Nephron (organoid): ENCODE data around the gene PEX11B.

ENCODE experiments used
- H3K27ac Mint-ChIP-seq, 3 experiments: 2 replicates each; pipeline ENCODE4 v1.8.0; 2020; ENCODE audit warnings: mixed read lengths in 3 of 3, mild to moderate bottlenecking in 2 of 3, moderate library complexity in 1 of 3
- H3K27me3 Mint-ChIP-seq: 2 replicates; pipeline ENCODE4 v1.8.0; 2021; ENCODE audit warnings: low read depth, mild to moderate bottlenecking, moderate library complexity, mixed read lengths
- H3K36me3 Mint-ChIP-seq: 2 replicates; pipeline ENCODE4 v1.8.0; 2020; ENCODE audit warnings: low read depth, mixed read lengths
- H3K4me1 Mint-ChIP-seq: 2 replicates; pipeline ENCODE4 v1.8.0; 2020; ENCODE audit warnings: mixed read lengths
- H3K4me3 Mint-ChIP-seq, 3 experiments: 2 replicates each; pipeline ENCODE4 v1.8.0; 2020; ENCODE audit warnings: mild to moderate bottlenecking in 3 of 3, mixed read lengths in 3 of 3, moderate library complexity in 2 of 3
- H3K9me3 Mint-ChIP-seq: 2 replicates; pipeline ENCODE4 v1.8.0; 2020; ENCODE audit warnings: mixed read lengths
- TF ChIP-seq, protein P1 (sequence below), 3 experiments: fragments of 200-600 bp; sonication (generic); IDR thresholded peaks; one replicate each; pipeline ENCODE4 v1.5.0; 2021; ENCODE audit warnings: antibody characterized with exemption in 3 of 3; ENCODE audit not compliant: unreplicated experiment in 3 of 3

PEX11B gene

GRCh38 chr1:145879775-145880174 lies 38.7 kb downstream of the PEX11B start:
- peak overlapping the region in 1 of 3 experiments; percentile 21 for H3K27ac Mint-ChIP-seq
- no peaks in the 10 kb centered on the region for H3K9me3 Mint-ChIP-seq
- H3K4me1 Mint-ChIP-seq = peaks cover 6% of the 10 kb centered on the region
- no peak overlapping the region for H3K4me3 Mint-ChIP-seq
- TF ChIP-seq, protein P1, sequence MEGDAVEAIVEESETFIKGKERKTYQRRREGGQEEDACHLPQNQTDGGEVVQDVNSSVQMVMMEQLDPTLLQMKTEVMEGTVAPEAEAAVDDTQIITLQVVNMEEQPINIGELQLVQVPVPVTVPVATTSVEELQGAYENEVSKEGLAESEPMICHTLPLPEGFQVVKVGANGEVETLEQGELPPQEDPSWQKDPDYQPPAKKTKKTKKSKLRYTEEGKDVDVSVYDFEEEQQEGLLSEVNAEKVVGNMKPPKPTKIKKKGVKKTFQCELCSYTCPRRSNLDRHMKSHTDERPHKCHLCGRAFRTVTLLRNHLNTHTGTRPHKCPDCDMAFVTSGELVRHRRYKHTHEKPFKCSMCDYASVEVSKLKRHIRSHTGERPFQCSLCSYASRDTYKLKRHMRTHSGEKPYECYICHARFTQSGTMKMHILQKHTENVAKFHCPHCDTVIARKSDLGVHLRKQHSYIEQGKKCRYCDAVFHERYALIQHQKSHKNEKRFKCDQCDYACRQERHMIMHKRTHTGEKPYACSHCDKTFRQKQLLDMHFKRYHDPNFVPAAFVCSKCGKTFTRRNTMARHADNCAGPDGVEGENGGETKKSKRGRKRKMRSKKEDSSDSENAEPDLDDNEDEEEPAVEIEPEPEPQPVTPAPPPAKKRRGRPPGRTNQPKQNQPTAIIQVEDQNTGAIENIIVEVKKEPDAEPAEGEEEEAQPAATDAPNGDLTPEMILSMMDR (IDR thresholded peaks at IDR 0.05; ENCODE audit: unreplicated experiment in 3 of 3) = no peak
- H3K27me3 Mint-ChIP-seq = peaks cover 29% of the 10 kb centered on the region
- H3K36me3 Mint-ChIP-seq = no peaks in the 10 kb centered on the region

DNA sequence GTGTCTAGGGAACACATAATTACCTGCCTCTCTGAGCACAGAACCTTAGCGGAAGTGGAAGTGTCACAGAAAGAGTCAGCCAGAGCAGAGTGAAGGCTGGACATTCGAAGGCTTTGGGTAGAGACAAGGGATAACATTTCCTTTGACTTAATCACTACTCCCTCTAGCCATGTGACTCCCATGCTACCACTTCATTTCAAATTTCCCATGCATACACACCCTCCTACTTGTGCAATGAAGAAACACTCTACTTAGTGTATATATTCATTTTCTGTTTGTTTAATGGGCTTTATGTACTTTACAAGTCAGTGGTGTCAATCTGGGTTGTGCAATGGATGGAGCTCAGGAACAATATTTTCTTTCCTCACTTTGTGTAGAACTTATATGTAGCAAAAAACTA lies 39.8 kb downstream of the PEX11B start:
- TF ChIP-seq, protein P1 (IDR thresholded peaks at IDR 0.05; ENCODE audit: unreplicated experiment in 3 of 3) = no peak
- Mint-ChIP-seq H3K36me3 (no peaks in the 10 kb centered on the region), H3K4me3 (no peak overlapping the region), H3K27ac (no peak overlapping the region), H3K27me3 (peaks cover 22% of the 10 kb centered on the region), H3K9me3 (no peaks in the 10 kb centered on the region), H3K4me1 (peaks cover 6% of the 10 kb centered on the region)

DNA sequence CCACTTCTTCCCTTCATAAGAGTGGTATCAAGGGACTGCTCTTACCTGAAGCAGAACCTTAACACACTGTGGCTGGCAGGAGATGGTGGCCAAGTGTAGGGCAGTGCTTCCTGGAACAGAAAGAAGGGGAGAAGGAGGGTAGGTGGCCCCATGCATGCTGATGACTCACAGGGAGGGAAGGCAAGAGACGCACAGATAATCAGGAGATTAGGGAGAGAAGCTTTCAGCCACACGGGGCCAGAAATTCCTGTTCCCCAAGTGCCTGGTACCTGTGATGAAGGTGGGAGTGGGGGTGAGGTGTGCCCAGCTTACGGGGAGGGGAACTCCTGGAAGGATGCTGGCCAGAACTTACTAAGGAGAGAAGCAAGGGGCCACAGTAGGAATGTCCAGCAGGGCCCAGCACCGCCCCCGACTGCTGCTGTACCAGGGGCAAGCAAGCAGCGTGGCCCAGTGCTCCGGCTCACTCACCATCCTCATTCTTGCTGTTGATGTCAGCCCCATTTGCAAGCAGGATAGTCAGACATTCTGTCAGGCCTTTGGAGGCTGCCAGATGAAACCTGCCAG lies 40.5 kb downstream of the PEX11B start:
- no peaks in the 10 kb centered on the region for H3K9me3 Mint-ChIP-seq
- peaks cover 8% of the 10 kb centered on the region for H3K4me1 Mint-ChIP-seq
- TF ChIP-seq, protein P1 (IDR thresholded peaks at IDR 0.05; ENCODE audit: unreplicated experiment in 3 of 3) = no peak
- H3K4me3 Mint-ChIP-seq = no peak overlapping the region
- H3K27ac Mint-ChIP-seq = no peak overlapping the region
- peaks cover 19% of the 10 kb centered on the region for H3K27me3 Mint-ChIP-seq
- no peaks in the 10 kb centered on the region for H3K36me3 Mint-ChIP-seq

GRCh38 chr1:145874646-145875045 lies 43.9 kb downstream of the PEX11B start:
- no peak overlapping the region for H3K4me3 Mint-ChIP-seq
- peaks cover 25% of the 10 kb centered on the region for H3K4me1 Mint-ChIP-seq
- H3K9me3 Mint-ChIP-seq = no peaks in the 10 kb centered on the region
- H3K27ac Mint-ChIP-seq = no peak overlapping the region
- no peaks in the 10 kb centered on the region for H3K36me3 Mint-ChIP-seq
- TF ChIP-seq, protein P1 (IDR thresholded peaks at IDR 0.05; ENCODE audit: unreplicated experiment in 3 of 3) = no peak
- H3K27me3 Mint-ChIP-seq = peaks cover 28% of the 10 kb centered on the region

- H3K27ac Mint-ChIP-seq = peak overlapping the region; percentile 87 to 97 (median 95)
Measured at GRCh38 chr1:145871994-145872924, 46.3 kb downstream of the PEX11B start.

More at GRCh38 chr1:145871994-145872924, 46.3 kb downstream of the PEX11B start:
- Mint-ChIP-seq H3K4me1 (peaks cover 25% of the 10 kb centered on the region), H3K4me3 (peak overlapping the region; percentile 81 to 89 (median 85)), H3K9me3 (no peaks in the 10 kb centered on the region), H3K36me3 (no peaks in the 10 kb centered on the region), H3K27me3 (peaks cover 28% of the 10 kb centered on the region)
- TF ChIP-seq, protein P1 (IDR thresholded peaks at IDR 0.05; ENCODE audit: unreplicated experiment in 3 of 3) = no peak
